NCI-H2196 treated with DMSO at 0.1 percent for 48 hours (cell line): Measurements from ENCODE around the gene CDS2.
A peak's percentile ranks its signal among the peaks of the same experiment; 100 is the strongest.

Experiments used
- DNase-seq: peaks from one replicate; lab custom pipeline; 2025; ENCODE audit not compliant: unreplicated experiment; lab: John Stamatoyannopoulos, UW

CDS2 gene

GRCh38 chr20:5118220-5119142 lies 8.3 kb upstream of the CDS2 start:
- DNase-seq, result no peak

- DNase-seq, result no peak
Observed at GRCh38 chr20:5119143-5119434, 7.7 kb upstream of the CDS2 start.

DNA sequence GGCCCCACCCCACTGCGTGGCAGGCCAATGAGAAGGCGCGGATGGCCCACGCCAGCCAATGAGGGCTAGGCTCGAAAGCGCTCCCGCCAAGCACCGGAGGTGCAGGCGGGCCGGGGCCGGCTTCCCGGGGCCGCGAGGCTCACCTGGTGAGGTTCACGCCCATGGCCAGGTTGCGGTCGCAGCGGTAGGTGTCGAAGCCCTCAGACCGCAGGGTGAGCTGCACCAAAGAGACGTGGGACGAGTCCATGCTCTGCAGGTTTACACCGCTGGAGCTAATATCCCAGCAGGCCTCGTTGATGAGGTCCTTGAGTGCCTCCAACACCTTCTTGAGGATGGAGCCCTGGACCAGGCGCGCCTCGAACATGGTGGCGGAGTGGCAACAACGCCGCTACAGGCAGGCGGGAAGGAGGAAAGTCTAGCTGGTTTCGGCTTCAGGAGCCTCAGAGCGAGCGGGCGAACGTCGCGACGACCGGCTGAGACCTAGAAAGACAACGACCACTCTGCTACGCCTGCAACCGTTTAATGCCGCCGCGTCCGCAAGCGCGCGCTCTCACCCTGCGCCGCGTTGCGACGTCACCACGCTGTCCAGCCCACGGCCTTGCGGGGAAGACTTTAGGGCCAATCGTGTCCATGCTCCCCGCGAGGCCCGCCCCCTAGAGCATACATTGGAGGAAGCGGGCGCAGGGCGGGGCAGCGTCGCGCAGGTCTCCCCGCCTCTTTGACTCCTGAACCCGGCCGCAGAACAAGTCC lies 7.2 kb upstream of the CDS2 start, which contains the start of gene PCNA:
Gene PCNA (minus strand): TSS at position 524 of the 750 bp plus-strand sequence. CDS start 160 bp downstream, at position 364.
- peak; percentile 95 for DNase-seq

DNA sequence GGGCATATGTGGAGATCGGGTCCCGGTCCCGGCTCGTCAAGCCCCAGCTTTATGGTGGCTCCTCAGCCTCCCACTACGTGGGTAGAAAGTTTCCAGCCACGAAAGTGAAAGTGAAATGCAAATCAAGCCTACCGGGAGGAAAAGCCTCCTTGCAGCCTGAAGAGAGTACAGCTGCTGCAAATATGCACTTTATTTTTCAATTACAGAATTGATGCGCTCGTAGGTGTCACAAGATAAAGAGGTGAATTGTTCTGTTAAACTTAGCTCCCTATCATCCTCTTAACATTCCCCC lies 6.7 kb upstream of the CDS2 start:
- DNase-seq, result no peak

DNA sequence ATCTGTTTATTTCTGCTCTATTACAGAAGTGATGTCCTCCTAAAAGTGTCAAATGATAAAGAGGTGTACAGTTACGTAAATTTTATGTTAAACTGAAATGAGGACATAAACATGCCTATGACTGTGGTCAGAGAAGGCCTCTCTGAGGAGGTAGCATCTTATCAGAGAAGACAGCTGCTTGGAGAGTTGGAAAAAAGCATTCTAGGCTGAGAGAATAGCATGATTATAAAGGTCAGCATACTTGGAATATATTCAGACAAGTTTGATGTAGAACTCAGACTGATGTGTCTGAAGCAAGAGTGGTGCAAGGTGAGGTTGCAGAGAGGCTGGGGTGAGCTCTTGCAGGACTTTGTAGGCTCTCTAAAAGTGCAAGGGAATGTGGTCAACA lies 3.9 kb upstream of the CDS2 start:
- DNase-seq, result no peak

GRCh38 chr20:5127204-5127858 lies 523 bp downstream of the CDS2 start:
- no peak for DNase-seq

DNA sequence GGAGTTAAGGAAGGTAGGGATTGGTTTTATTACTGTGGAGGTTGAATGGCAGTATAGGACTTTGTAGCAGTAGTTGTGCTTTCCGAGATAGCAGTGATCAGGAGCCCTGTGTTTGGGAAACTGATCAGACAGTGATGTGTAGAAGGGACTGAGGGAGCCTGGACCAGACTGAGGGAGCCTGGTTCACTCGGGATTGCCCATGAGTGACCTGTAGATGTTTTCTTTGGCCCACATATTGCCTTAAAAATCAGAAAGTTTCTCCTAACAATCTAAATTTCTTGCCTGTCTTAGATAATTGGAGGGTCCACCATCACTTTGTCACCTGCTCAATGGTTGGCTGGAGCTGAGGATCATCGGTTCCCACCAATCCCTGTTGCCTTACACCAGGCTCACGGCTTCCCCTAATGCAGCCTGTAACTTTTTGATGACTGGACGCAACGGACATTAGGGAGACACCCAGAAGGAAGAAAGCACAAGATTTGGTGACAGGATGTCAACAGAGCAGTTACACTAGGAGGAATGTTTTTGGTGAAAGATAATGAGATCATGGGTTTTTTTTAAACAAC lies 1.1 kb downstream of the CDS2 start:
- no peak for DNase-seq

- DNase-seq, result no peak
Observed at GRCh38 chr20:5128886-5129285, 2.1 kb downstream of the CDS2 start.

DNA sequence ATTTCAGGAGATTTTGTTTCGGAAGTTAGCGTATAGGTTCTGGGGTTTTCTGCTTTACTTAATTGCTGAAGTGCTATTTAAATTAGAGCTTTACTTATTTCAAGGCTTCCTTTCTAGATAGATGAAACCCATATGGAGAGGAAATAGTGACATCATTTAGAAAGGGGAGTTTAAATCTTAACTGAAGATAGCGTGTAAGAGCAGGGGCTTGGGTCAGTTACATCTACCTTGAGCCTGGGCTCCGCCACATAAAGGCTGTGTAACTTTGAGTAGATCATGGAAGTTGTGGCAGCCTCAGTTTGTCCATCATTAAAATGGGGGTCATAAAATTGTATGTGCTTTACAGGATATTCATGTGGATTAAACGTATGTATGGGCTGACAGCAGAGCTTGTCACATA lies 4.7 kb downstream of the CDS2 start:
- DNase-seq, result no peak

- no peak for DNase-seq
Observed at GRCh38 chr20:5133998-5134397, 7.2 kb downstream of the CDS2 start.

DNA sequence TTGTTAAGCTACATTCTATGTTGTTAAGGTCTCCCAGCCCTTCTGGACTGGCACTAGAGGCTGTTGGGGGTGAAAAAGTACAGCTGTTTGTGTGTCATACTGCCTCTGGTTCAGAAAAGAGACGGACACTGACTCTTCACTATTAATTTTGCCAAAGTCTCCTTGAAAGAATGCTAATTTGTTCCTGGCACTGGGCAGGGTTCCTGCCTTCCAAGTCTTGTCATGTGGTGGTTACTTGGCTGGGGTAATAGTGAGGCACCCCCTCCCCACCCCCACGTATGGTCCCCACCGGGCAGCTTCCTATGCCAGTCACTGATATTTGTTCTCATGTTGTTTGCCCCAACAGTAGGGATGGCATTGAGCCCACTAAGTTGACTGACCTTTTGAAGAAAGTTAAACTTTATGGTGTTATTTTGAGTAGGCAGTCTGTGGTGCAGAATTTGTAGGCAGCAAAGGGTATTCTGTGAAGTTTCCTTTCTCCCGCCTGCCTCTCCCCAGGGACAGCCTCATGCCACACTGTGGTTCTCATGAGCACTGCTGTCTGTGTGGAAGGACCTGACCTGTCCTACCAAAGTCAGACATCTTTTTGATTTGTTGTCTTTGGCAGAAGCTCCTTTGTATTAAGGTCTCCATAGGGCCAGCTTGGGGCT lies 8.7 kb downstream of the CDS2 start:
- DNase-seq, result no peak

DNA sequence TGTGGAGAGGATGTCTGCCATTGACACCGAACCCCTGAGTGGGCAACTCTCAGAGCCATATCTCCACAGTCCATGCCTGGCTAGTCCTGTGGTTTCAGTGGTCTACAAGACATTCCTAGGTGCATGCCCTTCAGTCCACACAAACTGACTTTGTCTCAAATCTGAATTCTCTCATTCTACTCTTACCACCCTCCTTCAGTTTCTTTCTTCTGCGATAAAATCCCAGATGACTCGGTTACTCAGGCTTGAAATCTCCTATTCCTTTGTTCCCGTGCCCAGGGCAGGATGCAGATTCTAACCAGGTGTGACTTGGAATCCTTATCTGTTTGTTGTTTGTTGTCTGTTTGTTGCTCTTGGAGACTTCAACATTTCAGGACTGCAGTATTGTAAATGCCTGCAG lies 9.3 kb downstream of the CDS2 start:
- no peak for DNase-seq

DNA sequence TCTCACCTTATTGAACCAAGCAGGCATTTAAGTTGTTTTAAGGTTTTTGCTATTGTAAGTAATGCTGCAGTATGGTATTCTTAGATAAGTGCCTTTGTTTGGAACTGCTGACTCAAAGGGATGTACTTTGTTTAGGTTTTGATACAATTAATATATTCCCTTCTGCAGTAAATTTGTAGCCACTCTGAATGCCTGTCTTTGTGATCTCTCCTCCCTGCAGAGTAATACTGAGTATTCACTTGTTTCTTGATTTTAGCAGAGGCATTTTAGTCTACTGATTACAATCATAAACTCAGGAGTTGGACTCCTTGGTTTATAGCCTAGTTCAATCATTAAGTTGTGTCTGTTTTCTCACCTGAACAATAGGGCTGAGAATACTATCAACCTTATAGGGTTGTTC lies 13.4 kb downstream of the CDS2 start:
- DNase-seq, result no peak

GRCh38 chr20:5141615-5142014 lies 14.8 kb downstream of the CDS2 start:
- DNase-seq, result no peak

- no peak for DNase-seq
Observed at GRCh38 chr20:5143851-5144250, 17.0 kb downstream of the CDS2 start.

DNA sequence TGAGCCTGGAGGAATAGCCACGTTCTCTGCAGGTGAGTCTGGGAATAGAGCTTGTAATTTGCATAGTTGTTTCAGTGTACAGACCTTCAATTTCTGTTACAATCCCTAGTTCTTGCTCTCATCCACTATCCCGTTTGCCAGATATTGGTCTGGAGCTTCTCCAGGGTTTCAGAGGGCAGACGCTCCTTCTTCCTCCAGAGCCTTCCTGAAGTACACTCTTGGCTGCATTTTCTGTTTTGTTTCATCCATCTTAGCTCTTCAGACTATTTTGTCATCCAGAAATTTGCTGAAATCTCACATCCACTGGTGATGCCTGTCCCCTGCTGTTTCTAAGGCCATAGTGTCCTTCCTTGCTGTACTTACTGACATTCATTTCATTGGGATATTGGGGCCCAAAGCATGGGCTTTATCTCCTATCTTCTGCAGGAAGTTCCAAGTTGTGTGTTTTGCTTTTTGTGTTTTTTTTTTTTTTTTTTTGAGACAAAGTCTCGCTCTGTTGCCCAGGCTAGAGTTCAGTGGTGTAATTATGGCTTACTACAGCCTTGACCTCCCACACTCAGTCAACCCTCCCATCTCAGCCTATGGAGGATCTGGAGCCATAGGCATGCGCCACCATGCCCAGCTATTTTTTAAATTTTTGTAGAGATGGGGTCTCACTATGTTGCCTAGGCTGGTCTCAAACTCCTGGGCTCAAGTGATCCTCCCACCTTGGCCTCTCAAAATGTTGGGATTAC lies 18.7 kb downstream of the CDS2 start:
- DNase-seq, result no peak

DNA sequence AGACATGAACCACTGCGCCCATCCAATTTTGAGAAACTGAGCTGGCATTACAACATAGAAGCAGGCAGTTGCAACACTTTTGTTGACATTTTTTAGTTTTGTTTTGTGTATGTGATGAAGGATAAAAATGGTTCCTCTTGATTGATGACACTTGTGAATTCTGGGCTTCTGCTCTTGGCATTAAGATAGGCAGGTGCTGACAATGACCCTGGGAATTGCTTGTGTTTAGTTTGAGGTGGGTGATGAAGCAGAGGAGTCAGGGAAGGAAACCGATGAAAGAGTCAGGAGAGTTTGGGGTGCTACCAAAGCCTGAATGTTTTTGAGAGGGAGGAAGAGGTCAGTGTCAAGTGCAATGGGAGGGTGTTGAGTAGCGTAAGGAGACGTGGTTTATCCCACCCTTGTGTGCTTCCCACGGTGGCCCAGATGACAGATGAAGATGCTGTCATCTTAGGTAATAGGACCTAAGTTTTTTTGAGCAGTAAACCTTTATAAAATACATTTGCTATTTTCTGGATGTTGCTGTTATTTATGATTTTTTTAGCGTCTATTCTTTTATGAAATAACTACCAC lies 19.4 kb downstream of the CDS2 start:
- DNase-seq, result no peak

DNA sequence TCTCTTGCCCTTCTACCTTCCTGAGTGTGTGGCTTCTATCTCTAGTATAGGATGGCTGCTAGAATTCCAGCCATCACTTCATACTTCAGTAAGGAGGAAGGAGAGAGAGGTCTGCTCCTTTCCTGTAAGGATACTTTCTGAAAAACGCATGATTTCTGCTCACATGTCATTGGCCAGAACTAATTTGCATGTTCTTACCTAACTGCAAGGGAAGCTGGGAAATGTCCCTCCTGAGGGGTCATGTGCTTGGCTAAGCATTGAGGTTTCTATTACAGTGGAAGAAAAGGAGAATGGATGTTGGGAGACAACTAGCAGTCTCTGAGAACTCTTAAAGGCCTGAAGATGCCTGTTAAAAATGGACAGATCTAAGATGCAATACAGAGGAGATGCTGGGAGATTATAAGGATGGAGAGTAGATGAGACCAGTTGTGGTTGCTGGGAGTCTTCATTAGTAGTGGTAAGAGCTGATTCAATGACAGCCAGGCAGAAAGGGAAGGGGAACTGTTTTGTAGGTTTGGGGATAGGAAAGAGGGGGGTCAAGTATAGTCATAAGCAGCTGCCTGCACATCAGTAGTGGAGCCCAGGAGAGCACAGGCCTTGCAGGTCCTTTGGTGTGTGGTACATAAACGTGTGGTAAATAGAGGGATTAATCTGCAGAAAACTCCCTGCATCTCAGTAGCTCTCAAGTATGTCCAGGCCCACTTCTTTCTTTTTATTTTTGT lies 20.2 kb downstream of the CDS2 start:
- no peak for DNase-seq

DNA sequence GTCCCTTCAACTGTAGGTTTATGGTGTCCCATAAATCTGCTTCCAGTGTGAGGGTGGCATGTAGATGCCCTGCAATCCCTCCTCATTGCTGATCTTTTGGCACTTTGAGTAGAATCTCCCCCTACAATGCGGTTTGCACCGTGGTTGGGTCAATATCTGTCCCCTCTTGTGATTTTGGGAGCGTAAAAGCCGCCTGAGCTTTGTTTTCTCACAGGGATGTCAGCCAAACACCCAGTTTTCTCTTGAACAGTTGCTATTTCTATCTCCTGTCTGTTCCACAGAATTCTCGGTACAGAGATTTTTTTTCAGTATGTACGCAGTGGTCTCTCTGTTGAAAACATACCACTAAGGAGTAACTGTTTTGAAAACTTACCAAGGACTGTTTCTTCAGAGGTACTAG lies 21.8 kb downstream of the CDS2 start:
- no peak for DNase-seq

DNA sequence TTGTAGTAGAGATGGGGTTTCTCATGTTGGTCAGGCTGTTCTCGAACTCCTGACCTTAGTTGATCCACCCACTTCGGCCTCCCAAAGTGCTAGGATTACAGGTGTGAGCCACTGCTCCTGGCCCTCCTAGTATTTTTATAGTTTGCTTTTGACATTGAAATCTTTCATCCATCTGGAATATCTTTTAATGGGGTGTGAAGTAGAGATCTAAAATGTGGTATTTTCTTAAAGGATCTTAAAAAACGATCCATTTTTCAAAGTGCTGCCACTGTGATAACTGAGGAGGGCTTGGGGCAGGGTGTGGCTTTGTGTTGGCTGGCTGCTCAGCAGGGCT lies 23.1 kb downstream of the CDS2 start:
- no peak for DNase-seq
